KMS-11 (cell line): ENCODE results near the gene AP3S1.
"Not testable (repeated sequence)": the region's sequence is repeated elsewhere in the genome, so short reads cannot be mapped to it uniquely, and the experiment has no call there.

Source experiments
- H2AFZ ChIP-seq: fragments of 200-600 bp; sonication (generic); 2 replicates; pipeline ENCODE4 v1.6.1; 2016; ENCODE audit warnings: antibody characterized with exemption, mixed run types, low read depth
- H3K27ac ChIP-seq: fragments of 200-600 bp; sonication (generic); 2 replicates; pipeline ENCODE4 v1.6.1; 2016; ENCODE audit warnings: mild to moderate bottlenecking, mixed run types
- H3K27me3 ChIP-seq: fragments of 200-600 bp; sonication (generic); 2 replicates; pipeline ENCODE4 v1.6.1; 2017; ENCODE audit warnings: mild to moderate bottlenecking, low read depth, mixed run types, moderate library complexity; ENCODE audit not compliant: insufficient read depth
- H3K36me3 ChIP-seq: fragments of 200-600 bp; sonication (generic); 2 replicates; pipeline ENCODE4 v1.6.1; 2017; ENCODE audit warnings: mild to moderate bottlenecking, mixed run types; ENCODE audit not compliant: insufficient read depth
- H3K4me1 ChIP-seq: fragments of 200-600 bp; sonication (generic); 2 replicates; pipeline ENCODE4 v1.6.1; 2016; ENCODE audit warnings: mild to moderate bottlenecking, low read depth, mixed run types; ENCODE audit not compliant: poor library complexity, severe bottlenecking
- H3K4me2 ChIP-seq: fragments of 200-600 bp; sonication (generic); 2 replicates; pipeline ENCODE4 v1.7.0; 2016; ENCODE audit warnings: mild to moderate bottlenecking, mixed run types
- H3K4me3 ChIP-seq: fragments of 200-600 bp; sonication (generic); IDR thresholded peaks from 2 replicates; pipeline ENCODE4 v1.6.1; 2017; ENCODE audit warnings: low read depth, low read length, mixed read lengths; ENCODE audit not compliant: insufficient read depth
- H3K79me2 ChIP-seq: fragments of 200-600 bp; sonication (generic); 2 replicates; pipeline ENCODE4 v1.6.1; 2016; ENCODE audit warnings: low read depth, mixed run types; ENCODE audit not compliant: insufficient read depth
- H3K9ac ChIP-seq: fragments of 200-600 bp; sonication (generic); 2 replicates; pipeline ENCODE4 v1.6.1; 2016; ENCODE audit warnings: mild to moderate bottlenecking, mixed run types
- H4K20me1 ChIP-seq: fragments of 200-600 bp; sonication (generic); 2 replicates; pipeline ENCODE4 v1.6.1; 2016; ENCODE audit warnings: mild to moderate bottlenecking, mixed run types; ENCODE audit not compliant: insufficient read depth
- TF ChIP-seq, protein P1 (sequence below): fragments of 200-600 bp; sonication (generic); conservative IDR thresholded peaks from 2 replicates; pipeline ENCODE4 v1.6.1; 2017; ENCODE audit warnings: low read depth, mild to moderate bottlenecking, antibody characterized with exemption, low read length, moderate library complexity, mixed read lengths

The AP3S1 gene

DNA sequence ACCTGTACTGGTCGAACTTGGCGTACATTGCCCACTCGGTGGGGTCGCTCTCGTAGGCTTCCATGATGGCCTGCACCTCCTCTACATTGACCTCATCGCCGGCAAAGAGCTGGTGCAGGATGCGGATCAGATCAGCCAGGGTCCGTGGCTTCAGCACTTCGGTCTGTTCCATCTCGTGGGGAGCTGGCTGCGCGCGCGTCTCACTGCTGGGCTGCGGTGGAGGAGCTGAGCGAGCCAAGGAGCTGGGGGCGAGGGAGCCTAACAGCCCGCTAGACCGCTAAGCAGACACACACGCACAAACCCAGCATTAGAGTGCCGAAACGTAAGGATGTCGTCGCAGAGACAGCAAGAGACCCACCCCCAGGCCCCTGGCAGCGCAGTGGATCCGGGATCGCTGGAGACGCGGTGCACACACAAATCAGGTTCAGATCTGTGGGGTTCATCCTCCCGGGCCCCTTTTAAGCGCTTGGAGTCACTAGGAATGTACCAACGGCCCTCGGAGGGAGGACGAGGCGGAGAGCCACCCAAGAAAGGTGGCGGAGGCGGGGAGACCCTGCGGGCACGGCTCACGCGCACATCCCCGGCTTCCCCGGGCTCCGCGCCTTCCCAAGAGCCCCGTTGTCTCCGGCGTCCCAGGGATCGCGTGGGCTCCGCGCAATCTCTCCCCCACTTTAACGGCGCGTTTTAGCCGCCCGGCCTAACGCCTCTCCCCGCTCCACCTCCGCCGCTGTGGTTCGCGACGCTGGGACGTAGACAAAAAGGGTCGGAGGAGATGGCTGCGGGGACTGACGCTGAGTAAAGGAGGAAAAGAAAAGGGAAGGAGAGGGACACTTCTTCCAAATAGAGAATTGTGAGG is 25.3 kb upstream of the AP3S1 start, which contains the start of gene CDO1:
Gene CDO1 (minus strand): TSS at position 434 of the 856 bp plus-strand sequence. CDS start 262 bp downstream, at position 172.
- TF ChIP-seq, protein P1, sequence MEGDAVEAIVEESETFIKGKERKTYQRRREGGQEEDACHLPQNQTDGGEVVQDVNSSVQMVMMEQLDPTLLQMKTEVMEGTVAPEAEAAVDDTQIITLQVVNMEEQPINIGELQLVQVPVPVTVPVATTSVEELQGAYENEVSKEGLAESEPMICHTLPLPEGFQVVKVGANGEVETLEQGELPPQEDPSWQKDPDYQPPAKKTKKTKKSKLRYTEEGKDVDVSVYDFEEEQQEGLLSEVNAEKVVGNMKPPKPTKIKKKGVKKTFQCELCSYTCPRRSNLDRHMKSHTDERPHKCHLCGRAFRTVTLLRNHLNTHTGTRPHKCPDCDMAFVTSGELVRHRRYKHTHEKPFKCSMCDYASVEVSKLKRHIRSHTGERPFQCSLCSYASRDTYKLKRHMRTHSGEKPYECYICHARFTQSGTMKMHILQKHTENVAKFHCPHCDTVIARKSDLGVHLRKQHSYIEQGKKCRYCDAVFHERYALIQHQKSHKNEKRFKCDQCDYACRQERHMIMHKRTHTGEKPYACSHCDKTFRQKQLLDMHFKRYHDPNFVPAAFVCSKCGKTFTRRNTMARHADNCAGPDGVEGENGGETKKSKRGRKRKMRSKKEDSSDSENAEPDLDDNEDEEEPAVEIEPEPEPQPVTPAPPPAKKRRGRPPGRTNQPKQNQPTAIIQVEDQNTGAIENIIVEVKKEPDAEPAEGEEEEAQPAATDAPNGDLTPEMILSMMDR, result no peak
- no peaks in the 10 kb centered on the region for H4K20me1 ChIP-seq
- no peak within 1 kb of the TSS for H2AFZ ChIP-seq
- H3K4me3 ChIP-seq, result no peak within 1 kb of the TSS
- no peaks in the 10 kb centered on the region for H3K79me2 ChIP-seq
- H3K9ac ChIP-seq, result no peak within 1 kb of the TSS
- H3K36me3 ChIP-seq, result no peaks in the 10 kb centered on the region
- H3K4me2 ChIP-seq, result no peak within 1 kb of the TSS
- no peak within 1 kb of the TSS for H3K27ac ChIP-seq
- H3K4me1 ChIP-seq, result peaks cover 5% of the 10 kb centered on the region
- H3K27me3 ChIP-seq, result no peaks in the 10 kb centered on the region

- Histone ChIP-seq H3K36me3 (no peaks in the 10 kb centered on the region), H3K9ac (no peak overlapping the region), H3K27me3 (no peaks in the 10 kb centered on the region), H4K20me1 (no peaks in the 10 kb centered on the region), H3K4me1 (peaks cover 5% of the 10 kb centered on the region), H3K4me3 (no peak overlapping the region), H3K4me2 (no peak overlapping the region), H2AFZ (no peak overlapping the region), H3K79me2 (no peaks in the 10 kb centered on the region), H3K27ac (no peak overlapping the region)
- TF ChIP-seq, protein P1, result no peak
Measured at GRCh38 chr5:115817386-115817785, 24.3 kb upstream of the AP3S1 start.

- Histone ChIP-seq H3K27ac (no peak overlapping the region), H2AFZ (no peak overlapping the region), H3K4me1 (no peaks in the 10 kb centered on the region), H3K9ac (no peak overlapping the region), H3K27me3 (no peaks in the 10 kb centered on the region), H3K4me2 (no peak overlapping the region), H3K36me3 (no peaks in the 10 kb centered on the region), H3K4me3 (no peak overlapping the region), H3K79me2 (no peaks in the 10 kb centered on the region), H4K20me1 (no peaks in the 10 kb centered on the region)
- TF ChIP-seq, protein P1, result no peak
Measured at GRCh38 chr5:115818821-115819220, 22.9 kb upstream of the AP3S1 start.

DNA sequence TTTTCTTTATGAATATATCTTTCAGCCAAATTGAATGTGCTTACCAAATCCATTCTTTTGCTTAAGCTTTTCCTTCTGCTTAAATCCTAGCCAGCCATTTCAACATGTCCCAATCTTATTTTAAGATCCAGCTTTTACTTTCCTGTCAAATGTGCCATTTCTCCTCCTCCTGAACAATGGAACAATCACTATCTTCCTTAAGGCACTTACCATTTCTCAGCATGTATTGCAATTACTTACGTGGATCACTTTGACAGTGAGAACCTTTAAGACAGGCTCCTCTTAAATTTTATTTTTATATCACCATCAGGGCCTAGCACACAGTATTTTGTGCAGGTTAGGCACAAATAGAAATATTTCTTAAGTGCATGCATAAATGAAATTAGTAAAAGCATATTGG is 20.9 kb upstream of the AP3S1 start:
- H3K4me2 ChIP-seq, result no peak overlapping the region
- no peaks in the 10 kb centered on the region for H3K27me3 ChIP-seq
- H3K36me3 ChIP-seq, result no peaks in the 10 kb centered on the region
- no peaks in the 10 kb centered on the region for H3K4me1 ChIP-seq
- H3K27ac ChIP-seq, result no peak overlapping the region
- no peaks in the 10 kb centered on the region for H3K79me2 ChIP-seq
- no peak overlapping the region for H3K9ac ChIP-seq
- no peak overlapping the region for H2AFZ ChIP-seq
- H3K4me3 ChIP-seq, result no peak overlapping the region
- TF ChIP-seq, protein P1, result no peak
- H4K20me1 ChIP-seq, result no peaks in the 10 kb centered on the region

DNA sequence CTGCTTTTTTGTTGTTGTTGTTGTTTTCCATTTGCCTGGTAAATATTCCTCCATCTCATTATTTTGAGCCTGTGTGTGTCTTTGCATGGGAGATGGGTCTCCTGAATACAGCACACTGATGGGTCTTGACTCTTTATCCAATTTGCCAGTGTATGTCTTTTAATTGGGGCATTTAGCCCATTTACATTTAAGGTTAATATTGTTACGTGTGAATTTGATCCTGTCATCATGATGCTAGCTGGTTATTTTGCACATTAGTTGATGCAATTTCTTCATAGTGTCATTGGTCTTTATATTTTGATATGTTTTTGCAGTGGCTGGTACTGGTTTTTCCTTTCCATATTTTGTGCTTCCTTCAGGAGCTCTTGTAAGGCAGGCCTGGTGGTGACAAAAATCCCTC is 16.8 kb upstream of the AP3S1 start:
- not testable (repeated sequence) for H2AFZ ChIP-seq, H4K20me1 ChIP-seq, H3K27me3 ChIP-seq, H3K27ac ChIP-seq, H3K4me2 ChIP-seq, H3K79me2 ChIP-seq, H3K9ac ChIP-seq, H3K4me3 ChIP-seq, H3K4me1 ChIP-seq, H3K36me3 ChIP-seq
